Liver (tissue), 3 donors: ENCODE measurements around the gene MEGF6.

Experiments used
- GABPA ChIP-seq, 2 donors: IDR thresholded peaks in 1 of 2; conservative IDR thresholded peaks in 1 of 2; 2 replicates each; pipeline ENCODE4 v1.6.1; 2016; ENCODE audit warnings: antibody characterized with exemption in 2 of 2, mild to moderate bottlenecking in 1 of 2, moderate library complexity in 1 of 2
- HNF4G ChIP-seq: IDR thresholded peaks from 2 replicates; pipeline ENCODE4 v1.6.1; 2016; ENCODE audit warnings: antibody characterized with exemption
- JUND ChIP-seq, 2 donors: IDR thresholded peaks; 2 replicates each; pipeline ENCODE4 v1.6.1; 2016; ENCODE audit warnings: antibody characterized with exemption in 2 of 2
- RAD21 ChIP-seq, 2 donors: IDR thresholded peaks; 2 replicates each; pipeline ENCODE4 v1.6.1; 2016; ENCODE audit warnings: antibody characterized with exemption in 2 of 2, mild to moderate bottlenecking in 2 of 2
- RXRA ChIP-seq, 2 donors: IDR thresholded peaks; 2 replicates each; pipeline ENCODE4 v1.6.1; 2017 to 2018; ENCODE audit warnings: antibody characterized with exemption in 2 of 2, mild to moderate bottlenecking in 1 of 2
- SP1 ChIP-seq: IDR thresholded peaks from 2 replicates; pipeline ENCODE4 v1.6.1; 2018; ENCODE audit warnings: antibody characterized with exemption, mild to moderate bottlenecking
- TAF1 ChIP-seq: conservative IDR thresholded peaks from 2 replicates; pipeline ENCODE4 v1.6.1; 2016; ENCODE audit warnings: antibody characterized with exemption, mild to moderate bottlenecking
- YY1 ChIP-seq: IDR thresholded peaks from 2 replicates; pipeline ENCODE4 v1.6.1; 2016; ENCODE audit warnings: antibody characterized with exemption, mild to moderate bottlenecking
- TF ChIP-seq, protein P1 (sequence below): fragments of 150-350 bp; IDR thresholded peaks from 2 replicates; pipeline ENCODE4 v1.5.1; 2017; ENCODE audit warnings: improper control_type of control experiment, low read depth, low read length; ENCODE audit not compliant: missing input control
- TF ChIP-seq, protein P2 (sequence below): IDR thresholded peaks from 2 replicates; pipeline ENCODE4 v1.6.1; 2016; ENCODE audit warnings: antibody characterized with exemption
- TF ChIP-seq, protein P3 (sequence below): IDR thresholded peaks from 2 replicates; pipeline ENCODE4 v1.6.1; 2016; ENCODE audit warnings: antibody characterized with exemption, mild to moderate bottlenecking
- donor health status: healthy.
- donor health status: healthy.

DNA sequence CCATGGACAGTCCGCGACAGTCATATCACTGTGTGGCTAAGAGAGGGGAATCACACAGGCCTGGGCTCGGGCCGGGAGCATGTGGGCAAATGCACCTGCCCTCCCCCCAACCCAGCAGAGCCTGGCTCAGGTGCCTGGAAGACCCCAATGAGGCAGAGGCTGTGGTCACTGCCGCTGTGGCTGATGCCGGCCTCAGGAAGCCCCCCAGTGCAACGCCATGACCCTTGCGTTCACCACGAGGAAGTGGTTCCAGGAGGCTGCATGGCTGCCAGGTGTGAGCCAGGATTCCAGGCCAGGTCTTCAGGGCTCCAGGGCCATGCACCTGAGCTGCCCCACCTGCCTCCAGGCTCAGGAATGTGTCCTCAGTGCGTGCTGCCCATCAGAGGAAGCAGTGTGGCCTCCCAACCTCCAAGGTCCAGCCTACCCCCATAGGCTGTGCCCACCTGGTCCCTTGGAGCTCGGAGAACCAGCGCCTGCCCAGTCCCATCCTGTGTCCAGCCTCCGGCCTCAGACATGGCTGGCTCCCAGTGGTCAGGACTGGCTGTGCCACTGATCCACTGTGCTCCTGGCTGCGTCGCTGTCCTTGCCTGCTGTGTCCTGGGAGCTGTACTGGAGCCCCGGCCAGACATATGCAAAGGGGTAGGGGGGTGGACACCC lies 148.8 kb downstream of the MEGF6 start:
- TF ChIP-seq, protein P1, sequence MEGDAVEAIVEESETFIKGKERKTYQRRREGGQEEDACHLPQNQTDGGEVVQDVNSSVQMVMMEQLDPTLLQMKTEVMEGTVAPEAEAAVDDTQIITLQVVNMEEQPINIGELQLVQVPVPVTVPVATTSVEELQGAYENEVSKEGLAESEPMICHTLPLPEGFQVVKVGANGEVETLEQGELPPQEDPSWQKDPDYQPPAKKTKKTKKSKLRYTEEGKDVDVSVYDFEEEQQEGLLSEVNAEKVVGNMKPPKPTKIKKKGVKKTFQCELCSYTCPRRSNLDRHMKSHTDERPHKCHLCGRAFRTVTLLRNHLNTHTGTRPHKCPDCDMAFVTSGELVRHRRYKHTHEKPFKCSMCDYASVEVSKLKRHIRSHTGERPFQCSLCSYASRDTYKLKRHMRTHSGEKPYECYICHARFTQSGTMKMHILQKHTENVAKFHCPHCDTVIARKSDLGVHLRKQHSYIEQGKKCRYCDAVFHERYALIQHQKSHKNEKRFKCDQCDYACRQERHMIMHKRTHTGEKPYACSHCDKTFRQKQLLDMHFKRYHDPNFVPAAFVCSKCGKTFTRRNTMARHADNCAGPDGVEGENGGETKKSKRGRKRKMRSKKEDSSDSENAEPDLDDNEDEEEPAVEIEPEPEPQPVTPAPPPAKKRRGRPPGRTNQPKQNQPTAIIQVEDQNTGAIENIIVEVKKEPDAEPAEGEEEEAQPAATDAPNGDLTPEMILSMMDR = no peak
- TF ChIP-seq SP1 (no peak), YY1 (no peak), TAF1 (no peak), GABPA (IDR thresholded peaks at IDR 0.05 in 1 of 2, conservative IDR thresholded peaks at IDR 0.05 in 1 of 2) (no peak), RXRA (IDR thresholded peaks at IDR 0.05) (no peak), JUND (IDR thresholded peaks at IDR 0.05) (no peak), HNF4G (no peak), RAD21 (IDR thresholded peaks at IDR 0.05) (no peak)
- TF ChIP-seq, protein P2, sequence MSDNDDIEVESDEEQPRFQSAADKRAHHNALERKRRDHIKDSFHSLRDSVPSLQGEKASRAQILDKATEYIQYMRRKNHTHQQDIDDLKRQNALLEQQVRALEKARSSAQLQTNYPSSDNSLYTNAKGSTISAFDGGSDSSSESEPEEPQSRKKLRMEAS = no peak
- TF ChIP-seq, protein P3, sequence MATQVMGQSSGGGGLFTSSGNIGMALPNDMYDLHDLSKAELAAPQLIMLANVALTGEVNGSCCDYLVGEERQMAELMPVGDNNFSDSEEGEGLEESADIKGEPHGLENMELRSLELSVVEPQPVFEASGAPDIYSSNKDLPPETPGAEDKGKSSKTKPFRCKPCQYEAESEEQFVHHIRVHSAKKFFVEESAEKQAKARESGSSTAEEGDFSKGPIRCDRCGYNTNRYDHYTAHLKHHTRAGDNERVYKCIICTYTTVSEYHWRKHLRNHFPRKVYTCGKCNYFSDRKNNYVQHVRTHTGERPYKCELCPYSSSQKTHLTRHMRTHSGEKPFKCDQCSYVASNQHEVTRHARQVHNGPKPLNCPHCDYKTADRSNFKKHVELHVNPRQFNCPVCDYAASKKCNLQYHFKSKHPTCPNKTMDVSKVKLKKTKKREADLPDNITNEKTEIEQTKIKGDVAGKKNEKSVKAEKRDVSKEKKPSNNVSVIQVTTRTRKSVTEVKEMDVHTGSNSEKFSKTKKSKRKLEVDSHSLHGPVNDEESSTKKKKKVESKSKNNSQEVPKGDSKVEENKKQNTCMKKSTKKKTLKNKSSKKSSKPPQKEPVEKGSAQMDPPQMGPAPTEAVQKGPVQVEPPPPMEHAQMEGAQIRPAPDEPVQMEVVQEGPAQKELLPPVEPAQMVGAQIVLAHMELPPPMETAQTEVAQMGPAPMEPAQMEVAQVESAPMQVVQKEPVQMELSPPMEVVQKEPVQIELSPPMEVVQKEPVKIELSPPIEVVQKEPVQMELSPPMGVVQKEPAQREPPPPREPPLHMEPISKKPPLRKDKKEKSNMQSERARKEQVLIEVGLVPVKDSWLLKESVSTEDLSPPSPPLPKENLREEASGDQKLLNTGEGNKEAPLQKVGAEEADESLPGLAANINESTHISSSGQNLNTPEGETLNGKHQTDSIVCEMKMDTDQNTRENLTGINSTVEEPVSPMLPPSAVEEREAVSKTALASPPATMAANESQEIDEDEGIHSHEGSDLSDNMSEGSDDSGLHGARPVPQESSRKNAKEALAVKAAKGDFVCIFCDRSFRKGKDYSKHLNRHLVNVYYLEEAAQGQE = no peak
